H1 (cell line): Measurements from ENCODE around the gene ELMO2. TPM values are rescaled to one million over a fixed set of nuclear protein-coding genes. Genes with fewer than 3 reads are reported as not detected.

Experiments used
- GABPA ChIP-seq: IDR thresholded peaks from 2 replicates; pipeline ENCODE4 v1.6.1; 2011; ENCODE audit warnings: mild to moderate bottlenecking, low read length, moderate library complexity, borderline replicate concordance; ENCODE audit not compliant: insufficient read depth
- JUN ChIP-seq: IDR thresholded peaks from 2 replicates; pipeline ENCODE4 v1.6.1; 2011; ENCODE audit warnings: low read depth, mild to moderate bottlenecking, improper control_type of control experiment, low read length
- KDM1A ChIP-seq: fragments of 200-600, 300-600 bp; sonication (generic); IDR thresholded peaks from 2 replicates; pipeline ENCODE4 v1.7.1; 2016; ENCODE audit warnings: mild to moderate bottlenecking, low read length, borderline replicate concordance
- SRF ChIP-seq: IDR thresholded peaks from 2 replicates; pipeline ENCODE4 v1.6.1; 2011; ENCODE audit warnings: mild to moderate bottlenecking, low read depth, low read length, moderate library complexity
- YY1 ChIP-seq: IDR thresholded peaks from 2 replicates; pipeline ENCODE4 v1.6.1; 2011; ENCODE audit warnings: low read depth, mild to moderate bottlenecking, low read length
- polyA plus RNA-seq, 7 experiments: library from polyadenylated mRNA; depleted of rRNA in 3 of 7; stranded (reverse) in 5 of 7; unstranded in 2 of 7; fragments of >200 nt in 5 of 7; fragments of 200-250 nt in 2 of 7; gene quantifications; 1 replicate in 5 of 7; 2 replicates in 1 of 7; 4 replicates in 1 of 7; pipeline versions ENCODE4 v1.2.1 to v1.2.3, GENCODE V29; 2011 to 2013; ENCODE audit warnings: missing spikeins in 2 of 7, mixed read lengths in 2 of 7
- total RNA-seq: library from RNA; stranded (reverse); fragmentation: NEBNext Ultra II Directional; extraction: Animal tissue kit (Norgen Biotek cat#: 25700); gene quantifications from 2 replicates; pipeline ENCODE4 v1.2.1, GENCODE V29; 2021
- TF ChIP-seq, protein P1 (sequence below): fragments of 300-600 bp; sonication (generic); IDR thresholded peaks from 2 replicates; pipeline ENCODE4 v1.7.1; 2012; ENCODE audit warnings: low read length, moderate library complexity, mild to moderate bottlenecking, inconsistent platforms; ENCODE audit not compliant: insufficient replicate concordance

ELMO2 gene
- total and polyA plus RNA-seq, 2 of the 8 experiments (the other 6 are each of a cell fraction or from before 2014, with no cell fraction given): 34.3 to 39.7 TPM

- TF ChIP-seq, protein P1, sequence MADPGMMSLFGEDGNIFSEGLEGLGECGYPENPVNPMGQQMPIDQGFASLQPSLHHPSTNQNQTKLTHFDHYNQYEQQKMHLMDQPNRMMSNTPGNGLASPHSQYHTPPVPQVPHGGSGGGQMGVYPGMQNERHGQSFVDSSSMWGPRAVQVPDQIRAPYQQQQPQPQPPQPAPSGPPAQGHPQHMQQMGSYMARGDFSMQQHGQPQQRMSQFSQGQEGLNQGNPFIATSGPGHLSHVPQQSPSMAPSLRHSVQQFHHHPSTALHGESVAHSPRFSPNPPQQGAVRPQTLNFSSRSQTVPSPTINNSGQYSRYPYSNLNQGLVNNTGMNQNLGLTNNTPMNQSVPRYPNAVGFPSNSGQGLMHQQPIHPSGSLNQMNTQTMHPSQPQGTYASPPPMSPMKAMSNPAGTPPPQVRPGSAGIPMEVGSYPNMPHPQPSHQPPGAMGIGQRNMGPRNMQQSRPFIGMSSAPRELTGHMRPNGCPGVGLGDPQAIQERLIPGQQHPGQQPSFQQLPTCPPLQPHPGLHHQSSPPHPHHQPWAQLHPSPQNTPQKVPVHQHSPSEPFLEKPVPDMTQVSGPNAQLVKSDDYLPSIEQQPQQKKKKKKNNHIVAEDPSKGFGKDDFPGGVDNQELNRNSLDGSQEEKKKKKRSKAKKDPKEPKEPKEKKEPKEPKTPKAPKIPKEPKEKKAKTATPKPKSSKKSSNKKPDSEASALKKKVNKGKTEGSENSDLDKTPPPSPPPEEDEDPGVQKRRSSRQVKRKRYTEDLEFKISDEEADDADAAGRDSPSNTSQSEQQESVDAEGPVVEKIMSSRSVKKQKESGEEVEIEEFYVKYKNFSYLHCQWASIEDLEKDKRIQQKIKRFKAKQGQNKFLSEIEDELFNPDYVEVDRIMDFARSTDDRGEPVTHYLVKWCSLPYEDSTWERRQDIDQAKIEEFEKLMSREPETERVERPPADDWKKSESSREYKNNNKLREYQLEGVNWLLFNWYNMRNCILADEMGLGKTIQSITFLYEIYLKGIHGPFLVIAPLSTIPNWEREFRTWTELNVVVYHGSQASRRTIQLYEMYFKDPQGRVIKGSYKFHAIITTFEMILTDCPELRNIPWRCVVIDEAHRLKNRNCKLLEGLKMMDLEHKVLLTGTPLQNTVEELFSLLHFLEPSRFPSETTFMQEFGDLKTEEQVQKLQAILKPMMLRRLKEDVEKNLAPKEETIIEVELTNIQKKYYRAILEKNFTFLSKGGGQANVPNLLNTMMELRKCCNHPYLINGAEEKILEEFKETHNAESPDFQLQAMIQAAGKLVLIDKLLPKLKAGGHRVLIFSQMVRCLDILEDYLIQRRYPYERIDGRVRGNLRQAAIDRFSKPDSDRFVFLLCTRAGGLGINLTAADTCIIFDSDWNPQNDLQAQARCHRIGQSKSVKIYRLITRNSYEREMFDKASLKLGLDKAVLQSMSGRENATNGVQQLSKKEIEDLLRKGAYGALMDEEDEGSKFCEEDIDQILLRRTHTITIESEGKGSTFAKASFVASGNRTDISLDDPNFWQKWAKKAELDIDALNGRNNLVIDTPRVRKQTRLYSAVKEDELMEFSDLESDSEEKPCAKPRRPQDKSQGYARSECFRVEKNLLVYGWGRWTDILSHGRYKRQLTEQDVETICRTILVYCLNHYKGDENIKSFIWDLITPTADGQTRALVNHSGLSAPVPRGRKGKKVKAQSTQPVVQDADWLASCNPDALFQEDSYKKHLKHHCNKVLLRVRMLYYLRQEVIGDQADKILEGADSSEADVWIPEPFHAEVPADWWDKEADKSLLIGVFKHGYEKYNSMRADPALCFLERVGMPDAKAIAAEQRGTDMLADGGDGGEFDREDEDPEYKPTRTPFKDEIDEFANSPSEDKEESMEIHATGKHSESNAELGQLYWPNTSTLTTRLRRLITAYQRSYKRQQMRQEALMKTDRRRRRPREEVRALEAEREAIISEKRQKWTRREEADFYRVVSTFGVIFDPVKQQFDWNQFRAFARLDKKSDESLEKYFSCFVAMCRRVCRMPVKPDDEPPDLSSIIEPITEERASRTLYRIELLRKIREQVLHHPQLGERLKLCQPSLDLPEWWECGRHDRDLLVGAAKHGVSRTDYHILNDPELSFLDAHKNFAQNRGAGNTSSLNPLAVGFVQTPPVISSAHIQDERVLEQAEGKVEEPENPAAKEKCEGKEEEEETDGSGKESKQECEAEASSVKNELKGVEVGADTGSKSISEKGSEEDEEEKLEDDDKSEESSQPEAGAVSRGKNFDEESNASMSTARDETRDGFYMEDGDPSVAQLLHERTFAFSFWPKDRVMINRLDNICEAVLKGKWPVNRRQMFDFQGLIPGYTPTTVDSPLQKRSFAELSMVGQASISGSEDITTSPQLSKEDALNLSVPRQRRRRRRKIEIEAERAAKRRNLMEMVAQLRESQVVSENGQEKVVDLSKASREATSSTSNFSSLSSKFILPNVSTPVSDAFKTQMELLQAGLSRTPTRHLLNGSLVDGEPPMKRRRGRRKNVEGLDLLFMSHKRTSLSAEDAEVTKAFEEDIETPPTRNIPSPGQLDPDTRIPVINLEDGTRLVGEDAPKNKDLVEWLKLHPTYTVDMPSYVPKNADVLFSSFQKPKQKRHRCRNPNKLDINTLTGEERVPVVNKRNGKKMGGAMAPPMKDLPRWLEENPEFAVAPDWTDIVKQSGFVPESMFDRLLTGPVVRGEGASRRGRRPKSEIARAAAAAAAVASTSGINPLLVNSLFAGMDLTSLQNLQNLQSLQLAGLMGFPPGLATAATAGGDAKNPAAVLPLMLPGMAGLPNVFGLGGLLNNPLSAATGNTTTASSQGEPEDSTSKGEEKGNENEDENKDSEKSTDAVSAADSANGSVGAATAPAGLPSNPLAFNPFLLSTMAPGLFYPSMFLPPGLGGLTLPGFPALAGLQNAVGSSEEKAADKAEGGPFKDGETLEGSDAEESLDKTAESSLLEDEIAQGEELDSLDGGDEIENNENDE: no peak
- TF ChIP-seq SRF: no peak
- no peak for TF ChIP-seq YY1
- no peak for TF ChIP-seq KDM1A
- TF ChIP-seq GABPA: no peak
- TF ChIP-seq JUN: no peak
- TF ChIP-seq, all 59 proteins: peak for 0
Measured at GRCh38 chr20:46322641-46323040, 83.8 kb downstream of the ELMO2 start (continued).
